Measurements from ENCODE around the gene TAF11L13. TPM values are rescaled to one million over a fixed set of nuclear protein-coding genes. Genes with fewer than 3 reads are reported as not detected.
"Not testable (repeated sequence)": the region's sequence is repeated elsewhere in the genome, so short reads cannot be mapped to it uniquely, and the experiment has no call there.

The TAF11L13 gene
- total RNA-seq = not detected

DNA sequence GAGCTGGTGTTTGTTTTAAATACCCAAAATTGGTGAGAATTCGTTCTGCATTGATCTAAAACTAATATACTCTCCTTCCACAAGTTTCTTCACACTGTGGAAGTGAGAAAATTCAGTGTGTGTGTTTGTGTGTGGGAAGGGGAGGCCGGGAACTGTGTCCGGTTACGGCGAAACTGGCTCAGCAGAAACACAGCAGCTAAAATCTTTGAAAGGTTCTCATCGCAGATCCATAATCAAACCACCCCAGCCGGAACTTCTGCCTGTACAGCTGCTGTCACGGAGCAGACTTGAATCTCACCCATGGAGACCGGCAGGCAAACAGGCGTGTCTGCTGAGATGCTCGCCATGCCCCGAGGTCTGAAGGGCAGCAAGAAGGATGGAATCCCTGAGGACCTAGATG, at the start of gene TAF11L13:
TSS of gene TAF11L13 (plus strand) at position 301 of the 400 bp plus-strand sequence.
- intact Hi-C loops (cut with DNase I; ENCODE audit: low total_unique reads); H3K4me3 ChIP-seq (ENCODE audit: low read depth, poor library complexity, severe bottlenecking); DNase-seq (ENCODE audit: low spot score in 2 of 2): not testable (repeated sequence)
- WGBS, 2 donors = 92 to 100% methylated on average over 5 to 12 of the region's 12 CpGs

GRCh38 chr5:17585658-17586057, 46.2 kb upstream of the TAF11L13 start, which contains the start of gene TAF11L7:
TSS of gene TAF11L7 (minus strand) at chr5:17585758.
- no CpG with 5 or more reads among the region's 16 CpGs for WGBS, 2 donors
- H3K4me3 ChIP-seq (ENCODE audit: low read depth, poor library complexity, severe bottlenecking); DNase-seq (ENCODE audit: low spot score in 2 of 2); intact Hi-C loops (cut with DNase I; ENCODE audit: low total_unique reads): not testable (repeated sequence)

DNA sequence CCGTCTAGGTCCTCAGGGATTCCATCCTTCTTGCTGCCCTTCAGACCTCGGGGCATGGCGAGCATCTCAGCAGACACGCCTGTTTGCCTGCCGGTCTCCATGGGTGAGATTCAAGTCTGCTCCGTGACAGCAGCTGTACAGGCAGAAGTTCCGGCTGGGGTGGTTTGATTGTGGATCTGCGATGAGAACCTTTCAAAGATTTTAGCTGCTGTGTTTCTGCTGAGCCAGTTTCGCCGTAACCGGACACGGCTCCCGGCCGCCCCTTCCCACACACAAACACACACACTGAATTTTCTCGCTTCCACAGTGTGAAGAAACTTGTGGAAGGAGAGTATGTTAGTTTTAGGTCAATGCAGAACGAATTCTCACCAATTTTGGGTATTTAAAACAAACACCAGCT, 41.0 kb upstream of the TAF11L13 start, which contains the start of gene TAF11L8:
TSS of gene TAF11L8 (minus strand) at position 101 of the 400 bp plus-strand sequence.
- DNase-seq (ENCODE audit: low spot score in 2 of 2); intact Hi-C loops (cut with DNase I; ENCODE audit: low total_unique reads); H3K4me3 ChIP-seq (ENCODE audit: low read depth, poor library complexity, severe bottlenecking): not testable (repeated sequence)
- no CpG with 5 or more reads among the region's 16 CpGs for WGBS, 2 donors

- intact Hi-C loops (cut with DNase I; ENCODE audit: low total_unique reads); H3K4me3 ChIP-seq (ENCODE audit: low read depth, poor library complexity, severe bottlenecking); DNase-seq (ENCODE audit: low spot score in 2 of 2): not testable (repeated sequence)
- 89 to 94% methylated on average over 13 of the region's 15 CpGs for WGBS, 2 donors
These were observed 37.6 kb upstream of the TAF11L13 start, which contains the start of gene TAF11L9 for GRCh38 chr5:17594255-17594654. TSS of gene TAF11L9 (minus strand) at chr5:17594394.

DNA sequence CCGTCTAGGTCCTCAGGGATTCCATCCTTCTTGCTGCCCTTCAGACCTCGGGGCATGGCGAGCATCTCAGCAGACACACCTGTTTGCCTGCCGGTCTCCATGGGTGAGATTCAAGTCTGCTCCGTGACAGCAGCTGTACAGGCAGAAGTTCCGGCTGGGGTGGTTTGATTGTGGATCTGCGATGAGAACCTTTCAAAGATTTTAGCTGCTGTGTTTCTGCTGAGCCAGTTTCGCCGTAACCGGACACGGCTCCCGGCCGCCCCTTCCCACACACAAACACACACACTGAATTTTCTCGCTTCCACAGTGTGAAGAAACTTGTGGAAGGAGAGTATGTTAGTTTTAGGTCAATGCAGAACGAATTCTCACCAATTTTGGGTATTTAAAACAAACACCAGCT, 34.2 kb upstream of the TAF11L13 start, which contains the start of gene TAF11L10:
TSS of gene TAF11L10 (minus strand) at position 101 of the 400 bp plus-strand sequence.
- DNase-seq (ENCODE audit: low spot score in 2 of 2); H3K4me3 ChIP-seq (ENCODE audit: low read depth, poor library complexity, severe bottlenecking); intact Hi-C loops (cut with DNase I; ENCODE audit: low total_unique reads): not testable (repeated sequence)
- no CpG with 5 or more reads among the region's 15 CpGs for WGBS, 2 donors

DNA sequence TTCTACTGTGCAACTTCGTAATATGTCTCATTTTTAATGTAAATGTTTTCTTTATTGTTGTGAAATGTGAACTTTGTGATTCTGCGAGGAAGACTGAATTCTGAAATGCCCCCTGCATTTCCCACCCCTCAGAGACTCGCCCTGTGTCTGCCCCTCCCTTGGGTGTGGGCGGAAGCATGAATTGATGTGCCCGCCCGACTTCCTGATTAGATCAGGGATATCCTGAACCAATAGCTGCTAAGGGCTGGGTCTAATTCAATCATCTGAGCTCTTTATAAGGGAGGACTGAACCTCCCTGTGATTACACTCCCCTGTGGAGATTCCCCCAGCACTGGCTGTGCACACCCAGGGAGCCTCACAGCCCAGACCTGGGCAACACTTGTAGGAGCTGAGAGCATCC, 28.0 kb upstream of the TAF11L13 start, which contains the start of gene TAF11L11:
TSS of gene TAF11L11 (plus strand) at position 304 of the 400 bp plus-strand sequence.
- intact Hi-C loops (cut with DNase I; ENCODE audit: low total_unique reads); DNase-seq (ENCODE audit: low spot score in 2 of 2); H3K4me3 ChIP-seq (ENCODE audit: low read depth, poor library complexity, severe bottlenecking): not testable (repeated sequence)
- 49 to 72% methylated on average over 6 of the region's 6 CpGs for WGBS, 2 donors

DNA sequence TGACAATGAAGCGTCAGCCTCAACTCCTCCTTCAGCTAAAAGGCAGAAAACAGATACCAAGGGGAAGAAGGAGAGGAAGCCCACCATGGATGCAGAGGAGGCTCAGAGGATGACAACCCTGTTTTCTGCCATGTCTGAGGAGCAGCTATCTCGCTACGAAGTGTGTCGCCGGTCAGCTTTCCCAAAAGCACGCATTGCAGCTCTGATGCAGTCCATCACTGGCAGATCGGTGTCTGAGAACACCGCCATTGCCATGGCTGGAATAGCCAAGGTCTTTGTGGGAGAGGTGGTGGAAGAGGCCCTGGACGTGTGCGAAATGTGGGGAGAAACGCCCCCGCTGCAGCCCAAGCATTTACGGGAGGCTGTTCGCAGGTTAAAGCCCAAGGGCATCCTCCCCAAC, 26.9 kb upstream of the TAF11L13 start:
- TF ChIP-seq CTCF (IDR thresholded peaks at IDR 0.05) = no peak
- no peak for TF ChIP-seq POLR2A (IDR thresholded peaks at IDR 0.05)
- no peak overlapping the region for H3K4me3 ChIP-seq (ENCODE audit: low read depth, poor library complexity, severe bottlenecking)
- DNase-seq (ENCODE audit: low spot score in 2 of 2) = no peak
- intact Hi-C loops (cut with DNase I; ENCODE audit: low total_unique reads) = no loop called here
- WGBS, 2 donors = 94 to 96% methylated on average over 14 of the region's 14 CpGs

DNA sequence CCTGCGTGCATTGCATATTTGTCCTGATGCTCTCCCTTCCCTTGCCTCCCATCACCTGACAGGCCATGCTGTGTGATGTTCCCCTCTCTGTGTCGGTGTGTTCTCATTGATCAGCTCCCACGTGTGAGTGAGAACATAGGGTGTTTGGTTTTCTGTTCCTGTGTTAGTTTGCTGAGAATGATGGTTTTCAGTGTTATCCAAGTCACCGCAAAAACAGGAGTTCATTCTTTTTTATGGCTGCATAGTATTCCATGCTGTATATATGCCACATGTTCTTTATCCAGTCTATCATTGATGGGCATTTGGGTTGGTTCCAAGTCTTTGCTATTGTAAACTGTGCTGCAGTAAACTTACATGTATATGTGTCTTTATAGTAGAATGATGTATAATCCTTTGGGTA, 24.4 kb upstream of the TAF11L13 start:
- H3K4me3 ChIP-seq (ENCODE audit: low read depth, poor library complexity, severe bottlenecking); DNase-seq (ENCODE audit: low spot score in 2 of 2); intact Hi-C loops (cut with DNase I; ENCODE audit: low total_unique reads): not testable (repeated sequence)
- 82 to 92% methylated on average over 4 of the region's 4 CpGs for WGBS, 2 donors

- 66 to 67% methylated on average over 2 of the region's 2 CpGs for WGBS, 2 donors
- intact Hi-C loops (cut with DNase I; ENCODE audit: low total_unique reads); H3K4me3 ChIP-seq (ENCODE audit: low read depth, poor library complexity, severe bottlenecking); DNase-seq (ENCODE audit: low spot score in 2 of 2): not testable (repeated sequence)
These were observed 21.8 kb upstream of the TAF11L13 start, which contains the start of gene TAF11L12 for GRCh38 chr5:17610092-17610491. TSS of gene TAF11L12 (plus strand) at chr5:17610392.

- TF ChIP-seq CTCF (IDR thresholded peaks at IDR 0.05) (no peak), POLR2A (IDR thresholded peaks at IDR 0.05) (no peak)
- intact Hi-C loops (cut with DNase I; ENCODE audit: low total_unique reads) = no loop called here
- WGBS, 2 donors = 91 to 95% methylated on average over 15 to 17 of the region's 17 CpGs
- no peak overlapping the region for H3K4me3 ChIP-seq (ENCODE audit: low read depth, poor library complexity, severe bottlenecking)
- no peak for DNase-seq (ENCODE audit: low spot score in 2 of 2)
These were observed 16.8 kb upstream of the TAF11L13 start for GRCh38 chr5:17614872-17615605.

Data from lower leg skin (tissue), 4 donors.